Forelimb muscle (tissue), 1 donor: ENCODE data around the gene SHISA7. TPM values are rescaled to one million over a fixed set of nuclear protein-coding genes. Genes with fewer than 3 reads are reported as not detected.

Experiments
- DNase-seq: peaks from one replicate; pipeline ENCODE4 v3.0.0-alpha.2; 2013; ENCODE audit warnings: low read depth
- polyA plus RNA-seq: library from polyadenylated mRNA; unstranded; fragments of 120-200 nt; gene quantifications from one replicate; pipeline ENCODE4 v1.2.1, GENCODE V29; 2013; ENCODE audit not compliant: insufficient read length

Gene SHISA7
- polyA plus RNA-seq, result 0.14 TPM

DNA sequence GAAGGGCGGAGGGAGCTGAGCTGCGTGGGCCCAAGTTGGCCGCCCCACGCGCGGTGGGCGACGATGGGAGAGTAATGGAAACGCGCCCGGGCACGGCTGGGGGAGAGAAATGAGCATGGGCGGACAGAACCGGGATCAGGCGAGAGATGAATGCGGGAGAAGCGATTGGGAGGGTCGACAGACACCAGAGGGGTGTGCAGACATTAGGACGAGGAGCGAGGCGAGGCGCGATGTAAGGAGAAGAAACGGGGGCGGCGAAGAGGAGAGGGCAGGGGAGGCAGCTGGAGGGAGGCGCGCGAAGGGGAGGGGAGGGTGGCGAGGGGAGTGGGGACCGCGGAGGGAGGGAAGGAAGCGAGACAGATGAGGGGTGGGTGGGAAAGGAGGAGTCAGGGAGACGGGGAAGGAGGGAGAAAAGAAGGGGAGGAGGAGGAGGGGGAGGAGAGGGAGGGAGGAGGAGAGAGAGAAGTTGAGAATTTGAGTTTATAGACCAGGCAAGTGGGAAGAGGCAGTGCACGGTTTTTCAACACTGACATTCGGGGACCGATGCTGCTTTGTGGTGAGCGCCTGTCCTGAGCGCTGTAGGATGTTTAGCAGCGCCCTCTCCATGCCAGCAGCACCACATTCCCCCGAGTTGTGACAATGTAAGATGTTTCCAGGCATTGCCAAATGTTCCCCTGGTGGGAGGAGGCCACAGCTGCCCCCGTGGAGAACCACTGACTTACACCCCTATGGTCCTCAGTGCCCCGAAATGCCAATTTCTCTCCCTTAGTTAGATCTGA is at the start of gene SHISA7:
SHISA7 (minus strand) TSS at position 256 of the 779 bp plus-strand sequence. CDS start 437 bp downstream, outside the sequence.
- no peak for DNase-seq

DNA sequence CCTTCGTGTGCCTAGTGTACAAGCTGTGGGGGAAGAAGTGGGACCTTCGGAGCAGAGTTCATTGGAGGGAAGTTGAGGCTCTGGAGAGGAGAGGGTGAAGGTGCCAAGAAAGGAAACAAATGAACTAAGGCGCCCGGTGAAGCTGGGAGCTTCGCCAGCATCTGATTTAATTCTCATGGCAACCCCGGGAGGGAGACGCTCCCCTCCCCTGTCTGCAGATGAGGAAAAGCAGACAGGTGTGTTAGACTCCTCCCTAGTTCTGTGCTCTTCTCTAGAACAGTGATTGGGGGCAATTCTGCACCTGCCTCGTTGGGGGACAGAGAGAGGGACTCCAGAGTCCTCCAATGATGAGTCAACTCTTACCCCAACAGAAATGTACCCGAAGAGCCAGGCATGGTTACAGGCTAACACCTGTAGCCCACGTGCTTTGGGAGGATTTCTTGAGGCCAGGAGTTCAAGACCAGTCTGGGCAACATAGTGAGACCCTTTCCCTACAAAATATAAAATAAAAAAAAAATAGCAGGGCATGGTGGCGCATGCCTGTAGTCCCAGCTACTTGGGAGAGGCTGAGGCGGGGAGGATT is 49.4 kb upstream of the SHISA7 start:
- DNase-seq, result no peak

DNA sequence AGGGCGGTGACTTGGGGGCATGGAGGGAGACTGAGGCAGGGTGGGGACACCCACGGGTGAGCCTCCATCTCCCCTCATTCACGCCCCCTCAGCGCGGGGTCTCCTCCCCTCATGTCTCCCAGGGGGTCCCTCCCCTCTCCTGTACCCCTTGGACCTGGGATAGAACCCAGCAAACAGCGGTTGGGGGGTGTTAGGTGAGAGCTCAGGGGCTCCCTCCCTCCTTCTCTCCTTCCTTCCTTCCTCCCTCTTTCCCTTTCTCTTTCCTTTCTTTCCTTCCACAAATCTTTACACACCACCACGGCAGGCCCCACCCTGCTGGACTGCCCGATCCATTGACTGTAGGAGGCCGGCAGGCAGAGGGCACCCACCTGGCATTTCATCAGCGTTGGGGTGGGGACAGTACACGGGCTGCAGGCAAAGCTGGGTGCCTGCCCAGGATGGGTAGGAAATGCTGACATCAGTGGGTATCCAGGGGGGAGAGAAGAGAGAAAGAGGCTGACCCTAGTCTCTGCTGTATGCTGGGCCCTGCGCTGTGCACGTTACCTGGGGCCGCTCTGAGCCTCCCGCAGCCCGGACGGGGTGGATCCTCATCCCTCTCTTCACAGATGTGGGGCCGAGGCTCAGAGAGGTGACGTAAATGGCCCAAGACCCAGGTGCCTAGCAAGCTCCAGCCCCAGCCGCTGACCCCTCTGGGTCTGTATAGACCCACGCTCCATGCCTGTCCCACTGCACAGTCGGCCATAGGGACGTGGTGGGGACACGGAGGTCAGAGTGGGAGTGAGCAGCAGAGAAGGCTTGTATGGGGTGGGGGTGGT is 48.7 kb upstream of the SHISA7 start:
- DNase-seq, result no peak

DNA sequence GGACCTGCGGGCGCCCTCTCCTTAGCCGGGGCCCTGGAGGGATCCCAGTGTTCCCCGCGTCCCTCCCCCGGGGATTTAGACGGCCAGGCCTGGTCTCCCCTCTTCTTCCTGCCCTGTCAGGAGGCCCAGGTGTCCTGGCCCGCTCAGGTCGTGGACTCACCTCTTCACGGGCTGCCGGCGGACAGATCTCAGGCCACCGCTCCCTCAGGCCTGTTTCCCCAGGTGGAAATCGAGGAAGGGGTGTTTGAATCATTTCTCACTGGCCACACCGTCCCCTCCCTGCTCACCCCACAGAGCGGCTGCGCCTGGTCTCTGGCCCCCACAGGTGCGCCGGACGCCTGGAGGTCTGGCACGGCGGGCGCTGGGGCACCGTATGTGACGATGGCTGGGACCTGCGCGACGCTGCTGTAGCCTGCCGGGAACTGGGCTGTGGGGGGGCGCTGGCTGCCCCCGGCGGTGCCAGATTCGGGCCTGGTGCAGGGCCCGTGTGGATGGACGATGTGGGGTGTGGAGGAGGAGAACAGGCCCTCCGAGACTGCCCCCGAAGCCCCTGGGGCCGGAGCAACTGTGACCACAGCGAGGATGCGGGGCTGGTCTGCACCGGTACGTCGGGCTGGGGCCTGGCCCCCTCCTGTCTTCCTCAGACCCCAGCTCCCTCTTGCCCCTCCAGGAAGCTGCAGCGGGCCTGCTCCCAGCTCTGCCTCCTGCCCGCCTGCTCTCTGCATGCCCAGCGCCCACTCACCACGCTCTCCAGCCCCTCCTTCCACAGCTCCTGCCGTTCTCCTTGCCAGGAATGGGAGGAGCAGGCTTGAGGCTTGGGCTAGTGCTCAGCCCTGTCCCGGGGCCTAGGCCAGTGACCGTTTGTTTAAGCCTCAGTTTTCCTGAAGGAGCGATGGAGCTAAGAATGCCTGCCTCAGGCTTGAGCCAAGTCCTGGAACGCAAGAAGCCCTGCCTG is 47.7 kb upstream of the SHISA7 start:
- DNase-seq, result no peak

DNA sequence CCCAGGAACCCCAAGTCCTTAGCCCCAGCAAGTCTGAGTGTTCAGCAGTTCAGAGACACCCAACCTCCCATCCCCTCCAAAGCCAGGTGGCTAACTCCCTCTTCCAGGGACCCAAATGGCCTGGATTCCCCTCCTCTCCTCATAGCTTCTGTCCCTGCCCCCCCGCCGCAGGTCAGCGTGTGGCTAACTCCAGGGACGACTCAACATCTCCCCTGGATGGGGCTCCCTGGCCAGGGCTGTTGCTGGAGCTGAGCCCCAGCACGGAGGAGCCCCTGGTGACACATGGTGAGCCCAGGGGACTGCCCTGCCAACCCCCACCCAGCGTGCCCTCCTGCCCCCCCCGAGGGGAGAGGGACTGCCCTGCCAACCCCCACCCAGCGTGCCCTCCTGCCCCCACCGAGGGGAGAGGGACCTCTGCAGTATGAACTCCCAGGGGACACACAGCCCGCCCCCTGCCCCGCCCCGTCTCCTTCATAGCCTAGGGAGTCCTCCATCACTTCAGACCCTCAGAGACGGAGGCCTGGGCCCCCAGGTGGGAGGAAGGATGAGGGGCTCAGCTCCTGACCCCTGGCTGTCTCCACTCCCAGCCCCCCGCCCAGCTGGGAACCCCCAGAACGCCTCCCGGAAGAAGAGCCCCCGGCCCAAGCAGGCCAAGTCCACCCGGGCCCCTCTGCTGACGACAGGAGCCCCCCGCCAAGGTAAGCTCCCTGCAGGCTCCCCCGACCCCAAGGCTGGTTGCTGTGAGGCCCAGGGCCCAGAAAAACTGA is 46.8 kb upstream of the SHISA7 start:
- no peak for DNase-seq

DNA sequence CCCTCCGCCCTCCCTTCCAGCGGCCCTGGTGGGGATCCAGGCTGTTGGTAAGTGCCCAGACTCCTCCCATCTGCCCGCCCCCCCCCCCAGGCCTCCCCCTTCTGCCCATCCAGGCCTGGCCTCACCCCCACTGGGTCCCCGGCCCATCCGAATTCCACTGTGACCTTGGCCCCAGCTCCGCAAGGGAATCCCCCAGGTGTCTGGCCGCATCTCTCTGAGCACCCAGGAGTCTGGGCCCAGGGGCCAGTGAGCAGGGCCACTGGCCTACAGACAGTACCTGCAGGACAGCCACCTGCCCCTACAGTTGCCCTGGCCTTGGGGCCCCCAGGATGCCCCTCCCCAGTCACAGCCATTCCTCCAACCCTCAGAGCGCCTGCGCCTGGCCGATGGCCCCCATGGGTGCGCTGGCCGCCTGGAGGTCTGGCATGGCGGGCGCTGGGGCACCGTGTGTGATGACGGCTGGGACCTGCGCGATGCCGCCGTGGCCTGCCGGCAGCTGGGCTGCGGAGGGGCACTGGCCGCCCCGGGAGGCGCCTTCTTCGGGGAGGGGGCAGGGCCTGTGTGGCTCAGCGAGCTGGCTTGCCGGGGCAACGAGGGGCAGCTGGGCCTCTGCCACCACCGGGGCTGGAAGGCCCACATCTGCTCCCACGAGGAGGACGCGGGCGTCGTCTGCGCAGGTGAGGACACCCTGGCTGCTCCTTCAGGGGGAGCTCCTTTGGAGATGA is 46.0 kb upstream of the SHISA7 start:
- no peak for DNase-seq

DNA sequence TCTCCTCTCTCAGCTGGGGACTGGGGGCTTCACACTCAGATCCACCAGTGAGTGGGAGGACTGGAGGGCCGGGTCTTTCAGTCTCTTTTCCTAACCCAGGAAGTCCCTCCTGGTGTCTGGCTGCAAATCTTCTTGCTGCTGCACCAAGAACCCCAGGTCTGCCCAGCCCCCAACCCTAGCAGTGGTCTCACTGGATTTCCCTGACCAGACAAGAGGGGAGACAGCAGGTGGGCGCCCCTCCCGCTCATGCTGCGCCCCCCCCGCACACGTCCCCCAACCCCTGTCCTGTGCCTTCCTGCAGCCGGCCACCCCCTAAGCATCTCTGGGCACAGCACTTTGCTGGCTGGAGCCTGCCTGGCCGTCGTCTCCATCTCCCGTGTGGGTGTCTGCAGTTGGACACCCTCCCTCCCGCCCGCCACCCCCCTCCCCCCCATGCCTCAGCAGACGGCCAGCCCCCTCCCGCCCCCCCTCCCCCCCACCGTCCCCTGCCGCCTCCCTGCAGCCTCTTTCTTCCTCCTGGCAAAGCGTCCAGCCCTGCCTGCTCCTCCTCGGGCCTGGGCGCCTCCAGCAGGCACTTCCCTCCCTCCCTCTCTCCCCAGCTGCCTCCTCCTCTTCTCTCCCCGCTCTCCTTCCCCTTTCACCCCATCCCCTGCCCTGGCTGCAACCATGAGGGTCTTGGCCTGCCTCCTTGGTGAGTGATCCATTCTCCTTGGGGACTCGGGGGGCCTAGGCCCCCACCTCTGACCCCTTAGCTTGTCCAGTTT is 45.0 kb upstream of the SHISA7 start, which contains the start of gene SSC5D:
SSC5D (plus strand) TSS at position 513 of the 764 bp plus-strand sequence; CDS start at position 667, 154 bp downstream.
- no peak for DNase-seq

DNA sequence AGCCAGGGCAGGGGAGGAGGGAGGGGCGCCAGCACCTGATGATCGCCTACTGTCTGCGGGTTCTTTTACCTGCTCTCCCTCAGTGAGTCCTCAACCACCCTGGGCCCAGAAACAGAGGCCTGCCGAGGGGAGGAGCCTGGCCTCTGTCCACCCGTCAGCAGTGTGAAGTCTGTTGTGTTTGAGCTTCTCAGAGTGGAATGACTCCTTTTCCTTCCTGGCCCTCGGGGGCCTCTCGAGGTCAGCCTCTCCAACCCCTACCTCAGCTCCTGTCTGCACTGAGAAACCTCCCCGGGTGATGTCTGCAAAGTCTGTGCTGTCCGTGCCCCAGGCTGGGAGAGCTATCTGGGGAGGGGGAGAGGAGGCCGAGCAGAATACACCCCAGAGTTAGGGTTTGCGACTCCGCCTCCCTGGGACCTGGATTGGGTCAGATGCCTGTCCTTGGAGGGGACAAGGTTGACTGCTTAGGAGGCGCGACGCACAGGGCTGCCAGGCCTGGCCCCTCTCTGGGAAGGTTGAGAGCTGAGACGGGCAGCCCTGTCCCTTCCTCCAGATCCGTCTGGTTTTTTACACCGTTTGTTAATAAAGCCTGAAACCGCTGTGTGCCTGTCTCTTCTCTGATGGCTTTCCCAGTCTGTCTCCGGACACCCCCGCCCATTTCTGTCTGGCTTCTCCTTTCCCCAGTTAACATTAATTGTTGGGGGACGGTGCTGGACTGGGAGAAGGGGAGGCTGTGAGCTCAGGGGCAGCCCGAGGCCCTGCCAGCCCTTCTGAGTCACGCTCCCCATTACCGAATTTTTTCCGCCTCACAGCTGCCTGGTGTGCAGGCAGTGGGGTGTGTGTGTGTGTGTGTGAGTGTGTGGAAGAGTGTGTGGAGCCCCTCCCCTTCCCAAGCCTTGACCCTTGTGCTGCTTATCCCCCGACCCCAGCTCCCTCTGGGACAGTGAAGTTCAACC is 44.1 kb upstream of the SHISA7 start:
- DNase-seq, result peak; percentile 88

DNA sequence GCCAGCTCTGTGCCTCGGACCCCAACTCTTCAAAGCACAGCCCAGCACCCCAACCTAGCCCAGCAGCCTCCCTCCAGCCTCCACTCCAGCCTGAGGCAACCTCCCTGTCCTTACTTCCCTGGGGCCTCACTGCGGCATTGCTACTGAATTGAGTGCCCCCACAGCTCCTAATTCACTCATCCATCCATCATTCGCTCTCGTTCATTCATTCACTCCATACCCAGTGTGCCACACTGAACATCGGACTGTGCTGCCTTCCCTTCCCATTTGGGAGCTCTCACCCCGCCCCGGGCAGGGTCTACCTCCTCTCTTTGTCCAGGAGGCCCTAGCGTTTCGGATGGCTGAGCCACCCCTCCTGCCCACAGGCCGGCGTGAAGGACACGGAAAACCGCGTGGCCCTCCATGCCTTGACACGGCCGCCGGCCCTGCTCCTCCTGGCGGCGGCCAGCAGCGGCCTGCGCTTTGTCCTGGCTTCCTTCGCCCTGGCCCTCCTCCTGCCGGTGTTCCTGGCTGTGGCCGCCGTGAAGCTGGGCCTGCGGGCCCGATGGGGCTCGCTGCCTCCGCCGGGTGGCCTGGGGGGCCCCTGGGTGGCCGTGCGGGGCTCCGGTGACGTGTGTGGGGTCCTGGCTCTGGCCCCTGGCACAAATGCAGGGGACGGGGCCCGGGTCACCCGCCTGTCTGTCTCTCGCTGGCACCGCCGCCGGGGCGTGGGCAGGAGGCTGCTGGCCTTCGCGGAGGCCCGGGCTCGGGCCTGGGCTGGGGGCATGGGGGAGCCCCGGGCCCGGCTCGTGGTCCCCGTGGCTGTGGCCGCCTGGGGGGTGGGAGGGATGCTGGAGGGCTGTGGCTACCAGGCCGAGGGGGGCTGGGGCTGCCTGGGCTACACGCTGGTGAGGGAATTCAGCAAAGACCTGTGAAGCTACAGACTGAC is 43.2 kb upstream of the SHISA7 start:
- no peak for DNase-seq

DNA sequence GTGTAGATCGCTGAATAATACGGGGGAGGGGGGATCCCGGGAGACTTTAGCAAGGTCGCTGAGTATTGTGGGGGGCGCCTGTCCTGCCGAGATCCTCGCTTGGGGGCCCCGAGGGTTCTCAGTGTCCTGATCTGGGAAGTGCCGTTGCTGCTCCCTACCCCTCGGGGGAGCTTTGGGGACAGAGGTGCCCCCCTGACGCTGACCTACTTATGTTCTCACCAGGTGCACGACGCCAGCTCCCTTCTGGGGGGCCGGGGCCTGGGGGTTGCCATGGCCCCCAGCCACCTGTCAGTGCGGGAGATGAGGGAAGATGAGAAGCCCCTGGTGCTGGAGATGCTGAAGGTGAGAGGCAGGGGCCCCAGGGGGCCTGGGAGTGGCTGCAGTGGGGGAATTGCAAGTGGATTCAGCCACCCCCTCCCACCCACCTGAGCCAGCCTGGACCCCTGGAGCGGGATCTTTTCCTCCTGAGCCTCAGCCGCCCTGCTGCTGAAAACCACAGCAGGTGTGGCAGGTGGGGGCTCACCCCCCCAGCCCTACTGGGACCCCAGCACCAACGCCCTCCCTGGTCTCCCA is 42.4 kb upstream of the SHISA7 start:
- no peak for DNase-seq

DNA sequence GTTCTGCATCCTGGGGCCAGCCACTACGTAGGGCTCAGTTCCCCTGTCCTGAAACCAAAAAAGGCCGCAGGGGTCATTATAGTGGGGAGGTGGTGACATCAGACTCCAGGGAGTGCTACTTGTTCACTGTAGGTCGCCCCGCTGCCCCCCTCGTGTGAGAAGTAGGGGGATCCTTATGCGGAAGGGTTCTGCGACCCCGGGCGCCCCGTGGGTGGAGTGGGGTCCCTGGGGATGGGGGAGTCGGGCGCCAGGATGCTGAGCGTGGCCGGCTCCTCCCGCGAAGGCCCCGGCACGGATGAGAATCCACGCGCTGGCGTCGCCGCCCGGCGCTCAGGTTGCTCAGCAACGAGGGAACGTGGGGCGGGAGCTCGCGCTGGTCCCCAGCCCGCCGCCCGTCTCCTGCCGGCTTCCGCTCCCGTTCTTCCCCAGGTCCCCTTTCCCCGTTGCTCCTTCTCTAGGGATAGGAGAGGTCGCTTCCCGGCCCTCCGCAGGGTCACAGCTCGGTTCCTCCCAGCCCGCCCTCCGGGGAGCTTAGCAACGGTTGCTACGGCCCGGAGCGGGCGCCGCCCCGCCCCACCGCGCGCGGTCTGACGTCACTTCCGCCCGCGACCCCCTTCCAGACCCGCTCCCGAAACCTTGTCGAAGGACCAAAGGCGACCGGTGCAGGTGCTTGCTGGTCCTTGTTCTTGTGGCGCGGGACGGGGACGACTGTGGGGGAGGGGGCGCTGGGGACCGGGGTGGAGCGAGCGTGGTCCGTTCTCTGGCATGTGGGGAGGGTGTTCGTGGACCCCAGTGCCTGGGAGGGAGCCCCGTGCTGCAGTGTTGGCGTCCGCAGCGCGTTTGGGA is 41.7 kb upstream of the SHISA7 start, which contains the start of gene NAT14:
NAT14 (plus strand) TSS at position 596 of the 846 bp plus-strand sequence. CDS start 521 bp downstream, outside the sequence.
- no peak for DNase-seq

DNA sequence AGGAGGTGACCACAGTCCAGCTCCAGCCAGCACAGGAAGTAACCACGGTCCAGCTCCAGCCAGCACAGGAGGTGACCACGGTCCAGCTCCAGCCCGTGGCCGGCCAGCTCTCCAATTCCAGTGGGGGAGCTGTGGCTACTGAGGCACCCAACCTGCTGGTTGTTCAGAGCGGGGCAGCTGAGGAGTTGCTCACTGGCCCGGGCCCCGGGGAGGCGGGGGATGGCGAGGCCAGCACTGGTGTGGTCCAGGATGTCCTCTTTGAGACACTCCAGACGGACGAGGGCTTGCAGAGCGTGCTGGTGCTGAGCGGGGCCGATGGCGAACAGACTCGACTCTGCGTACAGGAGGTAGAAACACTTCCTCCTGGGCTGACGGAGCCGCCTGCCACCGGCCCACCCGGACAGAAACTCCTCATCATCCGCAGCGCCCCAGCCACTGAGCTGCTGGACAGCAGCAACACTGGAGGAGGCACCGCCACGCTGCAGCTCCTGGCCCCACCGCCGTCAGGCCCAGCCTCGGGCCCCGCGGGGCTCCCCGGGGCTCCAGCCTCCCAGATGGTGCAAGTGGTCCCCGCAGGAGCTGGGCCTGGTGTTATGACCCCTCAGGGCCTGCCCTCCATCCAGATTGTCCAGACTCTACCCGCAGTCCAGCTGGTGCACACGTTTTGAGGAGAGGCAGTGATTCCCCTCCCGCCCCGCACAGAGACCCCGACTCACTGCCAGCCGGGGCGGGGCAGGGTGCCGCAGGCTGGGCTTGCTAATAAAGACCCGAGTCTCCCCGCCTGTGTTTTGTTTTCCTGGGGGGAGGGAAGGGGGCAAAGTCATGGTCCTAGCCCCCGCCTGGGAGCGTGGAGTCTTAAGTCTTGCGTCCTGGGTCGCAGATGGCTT is 40.8 kb upstream of the SHISA7 start:
- no peak for DNase-seq

DNA sequence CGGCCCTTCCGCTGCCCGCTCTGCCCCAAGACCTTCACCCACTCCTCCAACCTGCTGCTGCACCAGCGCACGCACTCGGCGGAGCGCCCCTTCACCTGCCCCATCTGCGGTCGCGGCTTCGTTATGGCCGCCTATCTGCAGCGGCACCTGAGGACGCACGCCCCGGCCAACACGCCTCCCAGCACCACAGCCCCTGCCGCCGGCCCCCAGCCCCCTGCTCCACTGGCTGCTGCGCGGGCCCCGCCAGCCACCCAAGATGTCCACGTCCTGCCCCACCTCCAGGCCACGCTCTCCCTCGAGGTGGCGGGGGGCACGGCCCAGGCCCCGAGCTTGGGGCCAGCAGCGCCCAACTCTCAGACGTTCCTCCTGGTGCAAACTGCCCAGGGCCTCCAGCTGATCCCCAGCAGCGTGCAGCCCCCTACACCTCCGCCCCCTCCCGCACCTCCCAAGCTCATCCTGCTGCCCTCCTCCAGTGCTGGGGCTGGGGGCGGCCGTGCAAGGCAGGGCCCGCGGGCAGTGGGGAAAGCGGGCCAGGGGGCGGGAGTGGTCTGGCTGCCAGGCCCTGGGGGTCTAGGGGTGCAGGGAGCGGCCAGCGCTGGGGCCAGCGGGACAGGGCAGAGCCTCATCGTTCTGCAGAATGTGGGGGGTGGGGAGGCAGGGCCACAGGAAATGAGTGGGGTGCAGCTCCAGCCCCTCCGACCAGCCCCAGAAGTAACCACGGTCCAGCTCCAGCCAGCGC is 40.0 kb upstream of the SHISA7 start:
- no peak for DNase-seq
